Fibroblast of skin of right biceps (primary cell): ENCODE measurements around the gene LSM14A.
"Not testable (repeated sequence)": the region's sequence is repeated elsewhere in the genome, so short reads cannot be mapped to it uniquely, and the experiment has no call there.

ENCODE experiments used
- DNase-seq: peaks from one replicate; pipeline ENCODE4 v3.0.0-alpha.2; 2013

LSM14A gene

GRCh38 chr19:34232566-34233481 lies 60.5 kb downstream of the LSM14A start:
- DNase-seq = peak; percentile 97

- DNase-seq = no peak
These were observed 63.2 kb downstream of the LSM14A start for GRCh38 chr19:34235425-34235940.

GRCh38 chr19:34236035-34236987 lies 64.0 kb downstream of the LSM14A start:
- peak; percentile 59 for DNase-seq

- DNase-seq = no peak
These were observed 65.0 kb downstream of the LSM14A start for GRCh38 chr19:34237283-34237682.

- DNase-seq = no peak
These were observed 65.6 kb downstream of the LSM14A start for GRCh38 chr19:34237939-34238338.

- no peak for DNase-seq
These were observed 69.4 kb downstream of the LSM14A start for GRCh38 chr19:34241513-34242337.

- DNase-seq = peak; percentile 61
These were observed 71.0 kb downstream of the LSM14A start for GRCh38 chr19:34243138-34243875.

GRCh38 chr19:34243876-34244578 lies 71.7 kb downstream of the LSM14A start:
- no peak for DNase-seq

- DNase-seq = no peak
These were observed 72.5 kb downstream of the LSM14A start for GRCh38 chr19:34244611-34245299.

- no peak for DNase-seq
These were observed 74.0 kb downstream of the LSM14A start for GRCh38 chr19:34246340-34246739.

GRCh38 chr19:34248941-34249340 lies 76.6 kb downstream of the LSM14A start:
- DNase-seq = no peak

- DNase-seq = not testable (repeated sequence)
These were observed 80.9 kb downstream of the LSM14A start for GRCh38 chr19:34253167-34253566.

- not testable (repeated sequence) for DNase-seq
These were observed 81.4 kb downstream of the LSM14A start for GRCh38 chr19:34253681-34254045.

- peak; percentile 70 for DNase-seq
These were observed 81.9 kb downstream of the LSM14A start, which contains the start of gene GARRE1 for GRCh38 chr19:34254046-34254697. TSS of gene GARRE1 (plus strand) at chr19:34254554. CDS start at chr19:34300474, 45,920 bp downstream.

GRCh38 chr19:34254698-34255432 lies 82.6 kb downstream of the LSM14A start:
- peak; percentile 42 for DNase-seq

GRCh38 chr19:34255546-34255945 lies 83.2 kb downstream of the LSM14A start:
- DNase-seq = no peak

- no peak for DNase-seq
These were observed 84.7 kb downstream of the LSM14A start for GRCh38 chr19:34256835-34257558.

- no peak for DNase-seq
These were observed 85.2 kb downstream of the LSM14A start for GRCh38 chr19:34257559-34257924.
